ENCODE results near the gene TRIM66.
"Not testable (repeated sequence)": the region's sequence is repeated elsewhere in the genome, so short reads cannot be mapped to it uniquely, and the experiment has no call there.

TRIM66 gene

DNA sequence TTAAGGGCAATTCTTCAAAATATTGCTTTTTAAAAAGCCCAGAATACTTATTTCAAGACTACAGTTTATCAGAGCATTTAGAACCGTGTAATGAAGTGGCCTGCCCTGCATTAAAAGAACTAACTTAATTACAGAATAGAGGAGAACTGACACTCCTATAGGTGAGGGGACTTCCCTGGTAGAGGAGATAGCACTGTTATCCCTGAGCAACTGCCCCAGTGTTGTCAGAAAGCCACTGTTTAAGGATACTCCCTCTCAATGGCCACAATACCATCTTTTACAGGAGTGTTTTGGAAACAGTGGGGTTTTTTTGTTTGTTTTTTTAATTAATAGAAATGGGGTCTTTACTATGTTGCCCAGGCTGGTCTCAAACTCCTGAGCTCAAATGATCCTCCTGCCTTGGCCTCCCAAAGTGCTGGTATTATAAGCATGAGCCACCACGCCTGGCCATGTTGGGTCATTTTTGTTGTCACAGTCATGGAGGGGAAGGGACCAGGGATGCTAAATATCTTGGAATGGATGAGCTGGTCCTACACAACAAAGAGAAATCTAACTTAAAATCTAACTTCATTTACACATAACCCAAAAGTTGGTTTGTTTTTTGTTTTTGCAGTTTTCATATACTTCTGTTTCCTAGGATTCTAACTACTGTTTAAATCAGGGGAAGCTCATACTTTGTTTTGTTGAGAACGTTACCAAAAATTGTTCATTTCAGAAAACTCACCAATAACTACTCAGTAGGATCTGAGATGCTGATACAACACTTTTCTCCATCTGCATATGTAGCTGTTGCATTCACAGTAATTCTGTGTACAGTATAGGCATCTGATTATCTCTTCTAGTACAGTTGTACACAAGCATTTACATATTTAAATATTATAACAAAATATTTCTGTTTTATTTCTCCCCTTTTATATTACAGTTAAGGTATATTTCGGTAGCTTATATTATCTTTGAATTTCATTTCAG lies 8.2 kb upstream of the TRIM66 start:
- no peak for DNase-seq (ENCODE audit: low read depth)

DNA sequence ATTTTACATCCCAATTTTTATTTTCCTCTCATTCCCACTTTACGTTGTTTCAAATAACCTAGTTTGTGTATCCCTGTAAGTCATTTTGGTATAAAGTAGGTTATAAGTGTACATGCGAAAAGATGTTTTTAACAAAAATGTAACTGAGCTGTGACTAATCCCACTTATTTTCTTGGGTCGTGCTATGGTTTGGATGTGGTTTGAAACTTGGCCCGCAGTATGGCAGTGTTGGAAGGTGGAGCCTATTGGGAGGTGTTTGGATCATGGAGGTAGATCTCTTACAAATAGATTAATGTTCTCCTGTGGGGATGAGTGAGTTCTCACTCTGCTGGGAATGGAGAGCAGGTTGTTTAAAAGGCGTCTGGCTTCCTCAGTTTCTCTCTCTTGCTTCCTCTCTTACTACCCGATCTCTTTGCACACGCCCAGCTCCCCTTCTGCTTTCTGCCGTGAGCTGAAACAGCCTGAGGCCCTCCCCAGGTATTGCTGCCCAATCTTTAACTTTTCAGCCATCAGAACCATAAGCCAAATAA lies 7.3 kb upstream of the TRIM66 start:
- DNase-seq (ENCODE audit: low read depth), result no peak

DNA sequence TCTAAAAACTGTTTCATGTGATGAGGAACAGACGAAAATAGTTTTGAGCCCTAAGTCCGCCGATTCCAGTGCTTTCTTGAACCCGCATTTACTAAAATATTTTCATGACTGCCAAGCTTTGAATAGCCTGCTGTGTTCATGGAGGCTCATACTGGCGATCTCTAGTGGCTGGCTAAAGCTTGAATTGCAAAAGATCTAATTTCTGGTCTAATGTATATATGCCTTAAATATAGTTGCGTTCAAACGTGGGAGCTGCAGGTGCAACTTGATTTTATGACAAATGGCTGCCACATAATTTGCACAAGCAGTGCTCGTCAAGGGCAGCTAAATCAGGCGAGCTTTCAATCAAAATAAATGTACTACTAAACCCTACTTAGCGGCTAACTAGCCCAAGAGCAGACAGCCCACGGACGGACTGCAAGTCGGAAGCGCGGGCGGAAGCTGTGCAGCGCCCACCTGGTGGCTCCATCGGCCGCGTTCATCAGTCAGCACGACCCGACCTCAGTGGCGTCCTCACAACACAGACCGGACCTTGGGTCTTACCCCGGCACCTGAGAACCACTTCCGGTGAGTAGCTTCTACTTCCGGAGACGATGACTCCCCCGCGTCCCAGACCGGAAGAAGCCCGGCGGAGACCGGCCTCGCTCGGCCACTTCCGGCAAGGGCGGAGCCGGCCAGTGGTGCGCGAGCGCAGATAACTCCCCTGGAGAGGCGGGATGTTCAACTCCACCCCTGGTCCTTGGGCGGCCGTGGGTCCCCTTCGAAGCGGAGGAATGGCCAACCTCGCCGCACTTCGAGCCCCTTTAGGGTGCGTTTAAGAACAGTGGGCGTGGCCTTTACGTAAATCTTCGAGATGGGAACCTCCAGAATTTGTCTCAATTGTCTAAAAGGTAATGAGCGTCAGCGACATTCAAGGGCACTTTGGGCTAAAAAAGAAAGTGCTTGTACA lies 6.2 kb upstream of the TRIM66 start:
- peak; percentile 93 for DNase-seq (ENCODE audit: low read depth)

DNA sequence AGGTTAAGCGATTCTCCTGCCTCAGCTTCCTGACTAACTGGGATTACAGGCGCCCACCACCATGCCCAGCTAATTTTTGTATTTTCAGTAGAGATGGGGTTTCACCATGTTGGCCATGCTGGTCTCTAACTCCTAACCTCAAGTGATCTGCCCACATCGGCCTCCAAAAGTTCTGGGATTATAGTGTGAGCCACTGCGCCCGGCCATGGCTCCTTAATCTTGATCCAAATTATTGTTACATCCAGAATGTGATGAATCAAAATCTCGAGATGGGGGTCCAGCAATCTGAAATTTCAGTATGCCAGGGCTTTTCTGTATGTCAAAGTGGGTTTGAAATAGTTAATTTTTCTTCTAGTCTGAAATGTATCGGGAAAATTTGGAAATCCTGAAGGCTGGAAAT lies 3.9 kb upstream of the TRIM66 start:
- no peak for DNase-seq (ENCODE audit: low read depth)

- no peak for DNase-seq (ENCODE audit: low read depth)
Observed at GRCh38 chr11:8685820-8686219, 3.4 kb upstream of the TRIM66 start.

DNA sequence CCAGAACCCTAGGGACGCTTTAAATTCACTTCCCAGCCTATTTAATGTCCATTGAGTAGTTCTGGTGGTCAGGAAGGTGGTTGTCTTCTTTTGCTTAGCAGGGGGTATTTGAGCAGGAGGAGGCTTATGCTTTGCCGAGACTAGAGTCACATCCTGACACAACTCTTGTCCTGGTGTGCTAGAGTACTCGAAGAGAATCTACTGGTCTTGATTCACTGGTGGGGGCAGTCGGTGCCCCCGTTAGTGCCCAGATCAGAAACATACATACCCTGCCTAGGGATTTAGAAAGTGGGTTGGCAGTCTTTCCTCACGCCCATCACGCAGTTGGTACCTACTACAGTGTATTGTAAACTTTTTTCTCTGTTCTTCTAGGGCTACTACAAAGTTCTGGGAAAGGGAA lies 2.8 kb upstream of the TRIM66 start:
- DNase-seq (ENCODE audit: low read depth), result no peak

DNA sequence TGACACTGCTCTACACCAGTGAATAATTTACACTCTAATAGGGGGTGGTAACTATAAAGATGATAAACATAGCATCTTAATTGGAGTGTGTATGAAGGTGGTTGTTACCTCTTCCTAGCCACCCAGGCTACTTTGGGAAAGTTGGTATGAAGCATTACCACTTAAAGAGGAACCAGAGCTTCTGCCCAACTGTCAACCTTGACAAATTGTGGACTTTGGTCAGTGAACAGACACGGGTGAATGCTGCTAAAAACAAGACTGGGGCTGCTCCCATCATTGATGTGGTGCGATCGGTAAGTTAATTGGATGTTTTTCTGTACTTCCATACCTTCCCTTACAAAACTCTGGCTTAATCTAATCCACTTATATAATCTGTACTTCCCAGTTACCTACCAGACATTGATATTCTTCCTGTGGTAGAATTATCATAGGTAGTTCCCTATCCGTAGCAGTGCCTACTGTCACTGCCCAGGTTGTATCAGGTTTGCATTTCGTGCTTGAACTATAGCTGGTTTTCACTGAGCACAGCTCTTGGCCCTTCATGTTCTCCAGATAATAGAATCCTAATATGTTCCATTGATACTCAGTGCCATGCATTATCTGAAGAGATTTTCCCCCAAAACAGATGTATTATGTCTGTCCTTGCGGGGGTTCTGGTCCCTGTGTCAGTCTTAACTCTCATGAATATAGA lies 2.3 kb upstream of the TRIM66 start:
- no peak for DNase-seq (ENCODE audit: low read depth)

GRCh38 chr11:8683115-8683807 lies 796 bp upstream of the TRIM66 start:
- DNase-seq (ENCODE audit: low read depth), result no peak

- no peak for DNase-seq (ENCODE audit: low read depth)
Observed at GRCh38 chr11:8681837-8682302, 595 bp downstream of the TRIM66 start.

- no peak for DNase-seq (ENCODE audit: low read depth)
Observed at GRCh38 chr11:8679006-8679405, 3.5 kb downstream of the TRIM66 start.

DNA sequence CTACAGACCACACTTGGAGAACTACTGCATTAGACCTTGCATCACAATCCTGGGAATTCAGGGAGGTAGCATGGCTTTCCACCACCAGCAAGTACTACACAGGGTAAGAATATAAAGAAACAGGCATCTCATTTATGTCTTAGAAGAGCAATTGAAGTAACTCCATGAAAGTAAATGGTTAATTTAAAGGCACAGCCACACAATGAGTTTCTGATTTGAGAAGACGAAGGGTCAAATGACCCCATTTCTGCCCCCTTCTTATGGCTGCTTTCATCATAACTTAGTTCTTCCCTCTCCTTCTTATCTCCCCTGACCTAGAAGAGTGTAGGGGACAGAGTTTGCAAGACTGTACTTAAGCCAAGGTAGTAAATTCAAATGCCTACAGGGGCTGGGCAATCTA lies 6.0 kb downstream of the TRIM66 start:
- DNase-seq (ENCODE audit: low read depth), result no peak

DNA sequence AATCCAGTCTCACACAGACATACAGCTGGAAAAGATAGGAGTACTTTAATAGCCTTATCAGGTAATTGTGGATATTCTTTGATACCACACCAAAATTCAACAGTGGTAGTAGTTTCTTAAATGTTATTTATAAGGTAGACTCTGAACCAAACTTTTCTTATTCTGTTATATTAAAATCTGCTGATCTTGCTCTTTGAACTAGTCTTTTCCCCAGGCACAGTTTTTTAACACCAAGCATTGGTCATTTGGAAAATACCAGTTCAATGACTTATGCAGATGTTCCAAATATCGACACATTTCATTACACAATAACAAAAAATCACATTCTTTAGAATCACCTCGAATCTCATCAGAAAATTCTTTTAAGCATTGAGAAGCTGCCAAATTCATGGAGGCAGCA lies 7.6 kb downstream of the TRIM66 start:
- no peak for DNase-seq (ENCODE audit: low read depth)

DNA sequence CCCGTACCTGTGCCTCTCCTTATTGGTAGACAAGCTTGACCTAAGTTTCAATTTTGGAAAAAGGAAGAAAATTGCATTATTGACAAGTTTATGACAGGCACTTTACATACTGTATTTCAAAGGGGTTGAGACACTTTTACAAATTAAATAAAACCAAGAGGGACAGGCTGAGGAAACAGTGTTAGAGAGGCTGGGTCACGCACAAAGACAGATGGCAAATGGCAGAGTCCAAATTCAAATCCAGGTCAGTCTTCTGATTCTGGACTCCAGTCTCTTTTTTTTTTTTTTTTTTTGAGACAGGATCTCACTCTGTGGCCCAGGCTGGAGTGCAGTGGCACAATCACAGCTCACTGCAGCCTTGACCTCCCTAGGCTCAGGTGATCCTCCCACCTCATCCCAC lies 10.1 kb downstream of the TRIM66 start:
- no peak for DNase-seq (ENCODE audit: low read depth)

GRCh38 chr11:8671651-8672062 lies 10.8 kb downstream of the TRIM66 start:
- no peak for DNase-seq (ENCODE audit: low read depth)

DNA sequence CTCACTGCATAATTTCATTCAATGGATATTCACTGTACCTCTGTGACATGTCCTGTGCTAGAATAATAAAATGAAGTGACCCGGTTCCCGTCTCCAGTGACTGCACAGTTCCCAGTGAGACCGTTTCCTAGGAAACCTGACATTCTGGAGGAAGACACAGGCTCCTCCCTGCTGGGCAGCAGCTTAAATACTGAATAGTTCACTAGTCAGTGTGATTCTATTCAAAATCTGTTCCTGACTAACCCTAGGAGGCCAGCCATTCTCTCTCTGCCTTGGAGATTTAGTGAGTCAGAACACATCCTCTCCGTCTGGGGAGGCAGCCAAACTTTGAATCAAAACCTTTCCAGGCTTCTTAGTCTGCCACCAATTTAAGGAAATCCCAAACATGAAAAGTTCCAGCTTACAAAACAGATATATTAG lies 11.3 kb downstream of the TRIM66 start:
- DNase-seq (ENCODE audit: low read depth), result no peak

DNA sequence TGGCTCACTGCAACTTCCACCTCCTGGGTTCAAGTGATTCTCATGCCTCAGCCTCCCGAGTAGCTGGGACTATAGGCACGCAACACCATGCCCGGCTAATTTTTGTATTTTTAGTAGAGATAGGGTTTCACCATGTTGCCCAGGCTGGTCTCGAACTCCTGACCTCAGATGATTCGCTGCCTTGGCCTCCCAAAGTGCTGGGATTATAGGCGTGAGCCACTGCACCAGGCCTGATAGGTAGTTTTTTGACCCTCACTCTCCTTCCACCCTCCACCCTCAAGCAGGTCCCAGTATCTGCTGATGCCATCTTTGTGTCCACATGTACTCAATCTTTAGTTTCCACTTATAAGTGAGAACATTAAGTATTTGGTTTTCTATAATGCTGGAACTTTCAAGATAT lies 12.4 kb downstream of the TRIM66 start:
- DNase-seq (ENCODE audit: low read depth), result not testable (repeated sequence)

DNA sequence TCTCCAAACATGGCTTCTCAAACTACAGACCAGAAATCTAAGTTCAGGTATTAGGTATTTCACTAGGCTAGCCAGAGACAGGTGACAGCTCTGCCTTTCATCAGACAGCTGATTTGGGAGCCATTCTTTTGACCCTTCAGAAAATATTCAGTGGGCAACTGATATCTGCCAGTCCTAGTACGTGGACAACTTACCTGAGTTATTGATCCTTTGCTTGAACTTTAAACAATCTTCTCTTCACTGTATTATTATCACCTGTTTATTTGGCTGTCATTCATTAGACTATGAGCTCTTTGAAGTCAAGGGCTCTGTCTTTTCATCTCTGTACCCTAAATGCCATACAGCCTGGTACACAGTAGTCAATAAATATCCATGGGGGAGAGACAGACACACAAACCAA lies 17.2 kb downstream of the TRIM66 start:
- no peak for DNase-seq (ENCODE audit: low read depth)

DNA sequence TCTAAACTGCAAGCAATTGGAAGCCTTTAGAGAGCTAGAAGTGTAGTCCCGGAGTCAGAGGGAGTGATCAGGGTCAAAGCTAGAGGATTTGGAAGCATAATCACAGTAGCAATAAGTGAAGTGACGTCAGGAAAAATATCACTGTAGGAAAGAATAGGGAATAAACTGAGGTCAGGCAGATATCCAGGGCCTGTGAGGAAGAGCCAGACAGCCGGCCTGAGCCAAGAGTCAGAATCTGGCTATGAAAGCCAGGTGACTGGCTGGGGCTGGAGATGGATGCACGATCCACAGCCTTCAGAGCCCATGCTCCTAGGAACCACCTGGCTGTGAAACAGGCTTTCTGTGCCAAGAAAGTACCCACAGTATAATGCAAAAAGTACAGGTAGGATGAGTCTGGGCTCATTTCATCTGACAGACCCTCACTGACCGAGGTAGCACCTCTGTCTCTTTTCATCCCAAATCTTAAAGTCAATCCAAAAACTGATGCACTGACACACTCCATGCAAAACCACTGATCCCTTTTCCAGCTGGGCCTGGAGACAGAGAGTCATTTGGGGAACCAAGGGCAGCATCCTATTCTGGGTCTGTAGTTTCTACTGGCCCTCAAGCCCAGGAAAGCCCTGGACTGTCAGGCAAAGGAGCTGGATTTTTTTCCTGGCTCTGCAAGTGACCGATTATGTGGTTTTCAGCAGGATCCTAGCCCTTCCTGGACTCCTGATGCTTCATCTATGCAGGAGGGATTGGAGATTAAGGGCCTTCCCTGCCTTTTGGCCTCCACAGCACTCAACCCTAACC lies 21.3 kb downstream of the TRIM66 start:
- DNase-seq (ENCODE audit: low read depth), result no peak

DNA sequence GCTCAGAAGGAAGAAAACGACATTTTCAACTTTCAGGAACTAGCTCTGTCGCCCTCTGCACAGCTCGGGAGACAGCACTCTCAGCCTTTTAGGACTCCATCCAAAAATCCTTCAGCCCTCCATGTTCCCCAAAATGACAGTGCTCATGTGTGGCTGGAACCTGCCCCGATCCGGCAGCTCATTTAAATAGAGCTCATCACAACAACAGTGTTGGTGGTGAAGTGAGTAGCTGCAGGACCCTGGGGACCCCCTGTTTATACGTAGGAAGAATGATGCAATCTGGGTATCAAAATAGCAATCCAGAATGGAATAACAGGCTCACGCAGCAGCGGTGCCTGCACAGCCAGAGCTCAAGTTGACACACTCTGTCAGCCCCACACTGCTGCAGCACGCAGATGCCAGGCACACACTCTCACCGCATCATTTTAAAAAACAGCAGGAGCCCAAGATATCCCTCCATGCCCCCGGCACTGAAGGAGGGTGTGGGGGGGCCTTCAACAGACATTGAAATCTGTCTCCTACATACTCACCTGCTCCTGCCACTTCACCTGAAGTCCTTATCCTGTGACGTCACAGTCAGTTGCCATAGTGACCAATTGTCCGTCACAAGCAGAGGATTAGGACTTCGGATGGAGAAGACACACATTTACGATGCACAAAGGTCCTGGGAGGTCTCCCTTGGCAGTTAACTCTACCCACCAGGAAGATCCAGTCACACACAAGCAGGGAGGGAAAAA lies 24.0 kb downstream of the TRIM66 start:
- DNase-seq (ENCODE audit: low read depth), result no peak

DNA sequence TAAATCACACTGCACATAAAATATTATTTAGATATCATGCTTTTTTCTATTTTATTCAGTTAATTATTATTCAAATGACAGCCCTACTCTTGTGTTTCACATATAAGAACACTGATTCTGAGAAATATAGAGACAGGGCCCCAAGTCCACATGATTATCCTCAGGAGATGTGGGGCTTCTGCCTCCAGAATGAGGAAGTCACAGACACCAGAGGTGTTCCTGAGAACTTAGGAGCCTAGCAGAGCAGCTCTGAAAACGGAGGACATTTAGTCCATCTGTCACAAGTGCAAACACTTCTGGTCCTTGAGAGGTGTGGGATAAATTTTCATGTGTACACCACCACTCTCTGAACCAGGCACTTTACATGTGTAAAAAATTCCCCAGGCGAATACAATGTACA lies 26.2 kb downstream of the TRIM66 start:
- no peak for DNase-seq (ENCODE audit: low read depth)
